Vagina (tissue), 2 donors: ENCODE data around the gene SAYSD1.

ENCODE experiments used
- CTCF ChIP-seq, 3 experiments: fragments of 450-650 bp in 2 of 3; fragments of 200-600 bp in 1 of 3; sonication (generic) in 1 of 3; IDR thresholded peaks; one replicate each; pipeline ENCODE4 v1.5.1; 2017 to 2019; ENCODE audit warnings: antibody characterized with exemption in 3 of 3, mild to moderate bottlenecking in 2 of 3, moderate library complexity in 2 of 3
- POLR2AphosphoS5 ChIP-seq, 2 donors: sonication (generic); formaldehyde crosslinking; IDR thresholded peaks; one replicate each; pipeline ENCODE4 v1.9.0; 2017; ENCODE audit warnings: antibody characterized with exemption in 2 of 2, mild to moderate bottlenecking in 2 of 2, low read depth in 1 of 2; ENCODE audit not compliant: insufficient read depth in 1 of 2

GRCh38 chr6:39102071-39102820, 12.7 kb downstream of the SAYSD1 start:
- TF ChIP-seq CTCF (IDR thresholded peaks at IDR 0.05) (no peak), POLR2AphosphoS5 (IDR thresholded peaks at IDR 0.05; ENCODE audit: insufficient read depth in 1 of 2, low read depth in 1 of 2) (no peak)
